ENCODE measurements around the gene POLR3K.

DNA sequence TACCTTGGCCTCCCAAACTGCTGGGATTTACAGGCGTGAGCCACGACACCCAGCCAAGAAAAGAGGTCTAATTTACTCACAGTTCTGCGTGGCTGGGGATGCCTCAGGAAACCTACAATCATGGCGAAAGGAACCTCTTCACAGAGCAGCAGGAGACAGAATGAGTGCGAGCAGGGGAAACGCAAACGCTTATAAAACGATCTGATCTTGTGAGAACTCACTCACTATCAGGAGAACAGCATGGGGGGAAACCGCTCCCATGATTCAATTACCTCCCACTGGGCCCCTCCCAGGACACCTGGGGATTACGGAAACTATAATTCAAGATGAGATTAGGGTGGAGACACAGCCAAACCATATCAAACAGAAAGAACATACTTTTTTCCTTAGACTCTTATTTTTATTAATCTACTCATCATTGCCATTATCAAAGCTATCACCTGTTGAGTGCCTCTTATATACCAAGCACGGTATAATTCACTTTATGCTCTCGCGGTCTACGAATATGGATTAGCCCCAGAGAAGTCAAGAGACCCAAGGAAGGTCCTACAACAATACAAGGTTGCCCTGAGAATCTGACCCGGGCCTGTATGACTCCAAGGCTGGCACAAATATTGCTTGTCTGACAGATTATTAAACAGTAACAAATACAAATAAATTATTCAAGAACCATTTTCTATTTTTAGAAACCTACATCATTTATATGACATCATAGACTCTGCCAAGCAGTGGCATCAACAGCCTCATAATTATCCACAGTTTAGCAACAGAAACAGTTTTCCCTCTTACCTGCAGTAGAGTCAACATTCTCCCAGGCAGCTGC lies 2.4 kb downstream of the POLR3K start:
- TF ChIP-seq, protein P1, sequence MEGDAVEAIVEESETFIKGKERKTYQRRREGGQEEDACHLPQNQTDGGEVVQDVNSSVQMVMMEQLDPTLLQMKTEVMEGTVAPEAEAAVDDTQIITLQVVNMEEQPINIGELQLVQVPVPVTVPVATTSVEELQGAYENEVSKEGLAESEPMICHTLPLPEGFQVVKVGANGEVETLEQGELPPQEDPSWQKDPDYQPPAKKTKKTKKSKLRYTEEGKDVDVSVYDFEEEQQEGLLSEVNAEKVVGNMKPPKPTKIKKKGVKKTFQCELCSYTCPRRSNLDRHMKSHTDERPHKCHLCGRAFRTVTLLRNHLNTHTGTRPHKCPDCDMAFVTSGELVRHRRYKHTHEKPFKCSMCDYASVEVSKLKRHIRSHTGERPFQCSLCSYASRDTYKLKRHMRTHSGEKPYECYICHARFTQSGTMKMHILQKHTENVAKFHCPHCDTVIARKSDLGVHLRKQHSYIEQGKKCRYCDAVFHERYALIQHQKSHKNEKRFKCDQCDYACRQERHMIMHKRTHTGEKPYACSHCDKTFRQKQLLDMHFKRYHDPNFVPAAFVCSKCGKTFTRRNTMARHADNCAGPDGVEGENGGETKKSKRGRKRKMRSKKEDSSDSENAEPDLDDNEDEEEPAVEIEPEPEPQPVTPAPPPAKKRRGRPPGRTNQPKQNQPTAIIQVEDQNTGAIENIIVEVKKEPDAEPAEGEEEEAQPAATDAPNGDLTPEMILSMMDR (IDR thresholded peaks at IDR 0.05; ENCODE audit: borderline replicate concordance, extremely low read depth, low read length, poor library complexity, severe bottlenecking), result no peak
- TF ChIP-seq EZH2 (IDR thresholded peaks at IDR 0.05; ENCODE audit: borderline replicate concordance, low read depth, low read length, severe bottlenecking), result no peak
